ENCODE measurements around the gene ZFP90. TPM values are rescaled to one million over a fixed set of nuclear protein-coding genes. Genes with fewer than 3 reads are reported as not detected.

ZFP90 gene
- total and polyA plus RNA-seq, 9 of the 15 experiments (the other 6 are each of a cell fraction or from before 2014, with no cell fraction given) = 0.66 to 2.9 (median 2.3) TPM

GRCh38 chr16:68524069-68524820, 14.8 kb upstream of the ZFP90 start (continued):
- no peak for TF ChIP-seq ZBTB2 (IDR thresholded peaks at IDR 0.05)
- no peak for TF ChIP-seq ZNF77 (CRISPR knock-in tag; IDR thresholded peaks at IDR 0.05)
- TF ChIP-seq U2AF2 (optimal IDR thresholded peaks at IDR 0.05; ENCODE audit: low read depth, low read length) = no peak
- no peak for TF ChIP-seq MTA3 (IDR thresholded peaks at IDR 0.05; ENCODE audit: borderline replicate concordance)
- TF ChIP-seq TCFL5 (CRISPR knock-in tag; conservative IDR thresholded peaks at IDR 0.05) = no peak

GRCh38 chr16:68526143-68526781, 12.8 kb upstream of the ZFP90 start:
- FAIRE-seq (no peak), DNase-seq (ENCODE audit: extremely low read depth in 1 of 4, low spot score in 3 of 4) (no peak), ATAC-seq (no peak)
- ChIA-PET CTCF (ENCODE audit: low intra/inter-chr PET ratio) (interaction anchor here (0.9 kb wide), 1 partner anchor 67 kb away, joined by 3 read pairs; no protein-coding TSS in a partner anchor), POLR2A (interaction anchor here (0.5 to 0.6 kb wide), 2 partner anchors 227 to 1198 kb away, joined by 3 read pairs; no protein-coding TSS in a partner anchor)
- 1% methylated on average over 11 of the region's 17 CpGs for WGBS (ENCODE audit: insufficient coverage, low coverage, missing lambda C conversion rate)
- Histone ChIP-seq H3K4me1 (replicated peaks in 1 of 2; ENCODE audit: control insufficient read depth in 2 of 2, insufficient read depth in 2 of 2, low read length in 2 of 2) (peaks cover 0 to 17% of the 10 kb centered on the region in 2 experiments; a peak in 2 of 5 replicates), H3K27ac (ENCODE audit: extremely low read depth, low read depth, low read length) (no peak overlapping the region), H3K79me2 (ENCODE audit: control insufficient read depth, insufficient read depth, low read length) (no peaks in the 10 kb centered on the region), H3K9ac (ENCODE audit: insufficient read depth in 1 of 2, low read depth in 2 of 2, low read length in 2 of 2) (no peak overlapping the region), H3K27me3 (ENCODE audit: control insufficient read depth in 2 of 2, insufficient read depth in 2 of 2, low read length in 2 of 2) (peaks cover 0 to 8% of the 10 kb centered on the region in 2 experiments; a peak in 1 of 5 replicates), H2AFZ (ENCODE audit: low read depth, low read length) (no peak overlapping the region), H4K20me1 (replicated peaks; ENCODE audit: control insufficient read depth, insufficient read depth, low read length) (no peaks in the 10 kb centered on the region), H3K4me3 (no peak overlapping the region), H3K9me3 (replicated peaks; ENCODE audit: control insufficient read depth, insufficient read depth, low read depth, low read length) (no peaks in the 10 kb centered on the region), H3K36me3 (ENCODE audit: control insufficient read depth, insufficient read depth, low read length) (no peaks in the 10 kb centered on the region), H3K4me2 (ENCODE audit: insufficient read depth, low read length) (no peak overlapping the region; the same call in 1 of the 2 replicates), H3K9me1 (ENCODE audit: control insufficient read depth, insufficient read depth, low read length) (no peaks in the 10 kb centered on the region)
- BruUV-seq (replicated peaks) = no TSS peak
- in situ Hi-C loops (cut with MboI) (loop anchor here (10.0 kb wide), 2 partner anchors 269 to 589 kb away; no protein-coding TSS in a partner anchor), intact Hi-C loops (cut with micrococcal nuclease) (loop anchor here (5.0 to 10.0 kb wide), 4 partner anchors 166 to 759 kb away; no protein-coding TSS in a partner anchor)
- TF ChIP-seq ARID1B (IDR thresholded peaks at IDR 0.05) (no peak), SREBF1 (IDR thresholded peaks at IDR 0.05; ENCODE audit: borderline replicate concordance, low read depth, low read length) (no peak), NFE2L1 (tag; IDR thresholded peaks at IDR 0.05; ENCODE audit: borderline replicate concordance, low read depth) (no peak), RAD51 (IDR thresholded peaks at IDR 0.05; ENCODE audit: borderline replicate concordance, low read depth) (peak; percentile 58; the same call in 1 of the 2 replicates), DLX4 (CRISPR knock-in tag; IDR thresholded peaks at IDR 0.05) (no peak), NFYB (IDR thresholded peaks at IDR 0.05; ENCODE audit: extremely low read depth, insufficient read length) (peak; percentile 42), NR2C1 (IDR thresholded peaks at IDR 0.05) (no peak), NR2C1 (tag; IDR thresholded peaks at IDR 0.05) (no peak), CGGBP1 (CRISPR knock-in tag; IDR thresholded peaks at IDR 0.05) (no peak), NONO (IDR thresholded peaks at IDR 0.05; ENCODE audit: low read depth in 2 of 2, low read length in 1 of 2) (no peak), USF1 (CRISPR knock-in tag; IDR thresholded peaks at IDR 0.05) (peak; percentile 71)

All from K562 (cell line).